ENCODE measurements around the gene SLC29A1. TPM values are rescaled to one million over a fixed set of nuclear protein-coding genes. Genes with fewer than 3 reads are reported as not detected.
"Not testable (repeated sequence)": the region's sequence is repeated elsewhere in the genome, so short reads cannot be mapped to it uniquely, and the experiment has no call there.

SLC29A1 gene
- total RNA-seq, 2 donors from 2014 or later: 17.0 to 19.1 TPM

DNA sequence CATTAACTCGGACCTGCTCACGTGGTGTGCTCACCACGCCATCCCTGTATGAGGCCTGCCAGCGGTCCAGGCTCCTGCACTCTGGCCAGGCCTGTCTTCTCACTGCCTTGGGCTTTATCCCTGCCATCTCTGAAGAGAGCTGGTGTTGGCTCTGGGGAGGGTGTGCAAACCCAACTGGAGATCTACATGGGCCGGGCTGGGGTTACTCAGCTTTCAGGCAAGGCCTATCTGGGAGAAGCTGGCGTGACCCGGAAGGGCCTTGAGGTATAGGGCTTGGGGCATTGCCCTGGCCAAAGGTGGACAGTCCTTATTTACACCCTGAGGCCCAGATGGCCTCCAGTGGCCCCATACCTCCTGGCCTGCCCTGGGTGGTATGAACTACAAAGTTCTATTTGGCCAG lies 5.0 kb downstream of the SLC29A1 start:
- H3K9me3 ChIP-seq: no peaks in the 10 kb centered on the region
- H3K4me1 ChIP-seq: peaks cover 3% of the 10 kb centered on the region
- no peak for DNase-seq
- no peak for TF ChIP-seq CTCF (IDR thresholded peaks at IDR 0.05)
- no peak overlapping the region for H3K9ac ChIP-seq (ENCODE audit: low read depth in 2 of 2, low read length in 2 of 2)
- intact Hi-C loops (cut with DNase I): no loop called here
- H3K27me3 ChIP-seq: no peaks in the 10 kb centered on the region
- H3K4me3 ChIP-seq: no peak overlapping the region
- H3K36me3 ChIP-seq: no peaks in the 10 kb centered on the region
- no peak overlapping the region for H3K27ac ChIP-seq

DNA sequence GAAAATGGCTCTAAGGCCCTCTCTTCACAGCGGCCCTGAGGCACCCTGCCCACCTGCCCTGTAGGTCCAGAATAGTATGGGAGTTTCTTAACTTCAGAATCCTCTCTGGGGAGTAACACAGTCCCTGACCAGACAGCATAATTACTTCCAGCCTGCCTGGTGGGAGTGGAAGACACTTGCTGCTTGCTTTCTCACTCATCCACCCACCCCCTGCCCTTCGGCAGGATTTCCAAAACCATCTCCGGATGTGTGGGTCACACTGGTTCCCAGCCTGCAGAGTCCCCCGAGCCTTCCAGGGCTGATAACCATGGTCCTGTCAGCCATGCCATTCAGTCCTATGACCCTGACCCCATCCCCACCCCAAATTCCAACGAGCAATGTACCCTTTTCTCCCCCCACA lies 5.4 kb downstream of the SLC29A1 start:
- no peak overlapping the region for H3K9ac ChIP-seq (ENCODE audit: low read depth in 2 of 2, low read length in 2 of 2)
- no peak overlapping the region for H3K4me3 ChIP-seq
- intact Hi-C loops (cut with DNase I): no loop called here
- no peak for DNase-seq
- TF ChIP-seq CTCF (IDR thresholded peaks at IDR 0.05): no peak
- no peaks in the 10 kb centered on the region for H3K27me3 ChIP-seq
- no peak overlapping the region for H3K27ac ChIP-seq
- peaks cover 3% of the 10 kb centered on the region for H3K4me1 ChIP-seq
- H3K9me3 ChIP-seq: no peaks in the 10 kb centered on the region
- H3K36me3 ChIP-seq: no peaks in the 10 kb centered on the region

- Histone ChIP-seq H3K27me3 (no peaks in the 10 kb centered on the region), H3K9me3 (no peaks in the 10 kb centered on the region), H3K4me3 (no peak overlapping the region), H3K9ac (ENCODE audit: low read depth in 2 of 2, low read length in 2 of 2) (no peak overlapping the region), H3K27ac (no peak overlapping the region), H3K36me3 (no peaks in the 10 kb centered on the region), H3K4me1 (peaks cover 3% of the 10 kb centered on the region)
- intact Hi-C loops (cut with DNase I): no loop called here
- no peak for TF ChIP-seq CTCF (IDR thresholded peaks at IDR 0.05)
- DNase-seq: no peak
These were observed 6.1 kb downstream of the SLC29A1 start for GRCh38 chr6:44229376-44230033.

DNA sequence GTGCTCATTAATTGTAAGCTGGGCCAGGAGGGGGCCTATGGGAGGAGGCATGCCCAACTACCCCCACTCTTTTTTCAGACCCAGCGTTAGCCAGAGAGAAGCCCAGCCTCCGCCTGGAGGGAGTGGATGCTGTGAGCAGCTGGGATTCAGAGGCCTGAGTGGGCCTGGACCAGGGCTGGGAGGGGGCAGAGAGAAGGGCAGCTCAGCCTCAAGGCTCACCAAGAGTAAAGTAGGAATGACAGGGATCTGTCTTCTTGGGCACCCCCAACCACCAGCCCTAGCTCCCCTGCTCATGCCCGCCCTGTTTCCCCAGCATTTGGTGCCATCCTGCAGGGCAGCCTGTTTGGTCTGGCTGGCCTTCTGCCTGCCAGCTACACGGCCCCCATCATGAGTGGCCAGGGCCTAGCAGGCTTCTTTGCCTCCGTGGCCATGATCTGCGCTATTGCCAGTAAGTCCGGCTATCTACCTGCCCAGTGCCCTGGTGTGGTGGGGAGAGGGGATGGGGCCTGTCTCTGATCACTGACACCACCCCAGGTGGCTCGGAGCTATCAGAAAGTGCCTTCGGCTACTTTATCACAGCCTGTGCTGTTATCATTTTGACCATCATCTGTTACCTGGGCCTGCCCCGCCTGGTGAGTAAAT lies 6.8 kb downstream of the SLC29A1 start:
- Histone ChIP-seq H3K9me3 (no peaks in the 10 kb centered on the region), H3K9ac (ENCODE audit: low read depth in 2 of 2, low read length in 2 of 2) (no peak overlapping the region), H3K27ac (no peak overlapping the region), H3K27me3 (no peaks in the 10 kb centered on the region), H3K4me3 (no peak overlapping the region), H3K36me3 (no peaks in the 10 kb centered on the region), H3K4me1 (peaks cover 3% of the 10 kb centered on the region)
- DNase-seq: no peak
- intact Hi-C loops (cut with DNase I): no loop called here
- TF ChIP-seq CTCF (IDR thresholded peaks at IDR 0.05): no peak

- DNase-seq; H3K4me3 ChIP-seq; intact Hi-C loops (cut with DNase I); H3K4me1 ChIP-seq; H3K27me3 ChIP-seq; H3K27ac ChIP-seq; H3K9ac ChIP-seq (ENCODE audit: low read depth in 2 of 2, low read length in 2 of 2); H3K9me3 ChIP-seq; H3K36me3 ChIP-seq: not testable (repeated sequence)
These were observed 8.0 kb downstream of the SLC29A1 start for GRCh38 chr6:44231426-44231825.
